Adrenal gland (tissue), 5 donors: Measurements from ENCODE around the gene POPDC2.

ENCODE experiments used
- POLR2A ChIP-seq, 2 donors: fragments of 450-650 bp; IDR thresholded peaks; one replicate each; pipeline ENCODE4 v1.6.1; 2017; ENCODE audit warnings: antibody characterized with exemption in 2 of 2, mild to moderate bottlenecking in 2 of 2, moderate library complexity in 1 of 2
- TF ChIP-seq, protein P1 (sequence below), 6 experiments: fragments of 450-650 bp in 4 of 6; fragments of 200-600 bp in 2 of 6; sonication (generic) in 1 of 6; IDR thresholded peaks; 1 replicate in 5 of 6; 2 replicates in 1 of 6; pipeline versions ENCODE4 v1.5.1 to v1.8.0; 2016 to 2021; ENCODE audit warnings: antibody characterized with exemption in 6 of 6, mild to moderate bottlenecking in 2 of 6, moderate library complexity in 1 of 6
- donor health status: DM: no; HTN: no; CAD: no.

DNA sequence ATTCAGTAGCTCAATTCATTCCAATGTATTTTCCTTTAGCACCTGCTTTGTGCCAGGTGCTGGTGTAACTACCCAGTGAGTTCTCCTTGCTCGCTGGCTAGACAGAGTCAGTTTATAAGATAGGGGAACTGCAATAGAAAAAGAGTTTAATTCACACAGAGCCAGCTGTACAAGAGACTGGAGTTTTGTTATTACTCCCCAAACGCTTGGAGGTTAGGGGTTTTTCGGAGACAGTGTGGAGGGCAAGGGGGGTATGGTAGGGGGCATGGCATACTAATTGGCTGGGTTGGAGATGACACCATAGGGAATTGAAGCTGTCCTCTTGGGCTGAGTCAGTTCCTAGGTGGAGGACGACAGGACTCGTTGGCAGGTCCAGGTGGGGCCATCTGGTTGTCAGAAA is 37.0 kb upstream of the POPDC2 start:
- TF ChIP-seq, protein P1, sequence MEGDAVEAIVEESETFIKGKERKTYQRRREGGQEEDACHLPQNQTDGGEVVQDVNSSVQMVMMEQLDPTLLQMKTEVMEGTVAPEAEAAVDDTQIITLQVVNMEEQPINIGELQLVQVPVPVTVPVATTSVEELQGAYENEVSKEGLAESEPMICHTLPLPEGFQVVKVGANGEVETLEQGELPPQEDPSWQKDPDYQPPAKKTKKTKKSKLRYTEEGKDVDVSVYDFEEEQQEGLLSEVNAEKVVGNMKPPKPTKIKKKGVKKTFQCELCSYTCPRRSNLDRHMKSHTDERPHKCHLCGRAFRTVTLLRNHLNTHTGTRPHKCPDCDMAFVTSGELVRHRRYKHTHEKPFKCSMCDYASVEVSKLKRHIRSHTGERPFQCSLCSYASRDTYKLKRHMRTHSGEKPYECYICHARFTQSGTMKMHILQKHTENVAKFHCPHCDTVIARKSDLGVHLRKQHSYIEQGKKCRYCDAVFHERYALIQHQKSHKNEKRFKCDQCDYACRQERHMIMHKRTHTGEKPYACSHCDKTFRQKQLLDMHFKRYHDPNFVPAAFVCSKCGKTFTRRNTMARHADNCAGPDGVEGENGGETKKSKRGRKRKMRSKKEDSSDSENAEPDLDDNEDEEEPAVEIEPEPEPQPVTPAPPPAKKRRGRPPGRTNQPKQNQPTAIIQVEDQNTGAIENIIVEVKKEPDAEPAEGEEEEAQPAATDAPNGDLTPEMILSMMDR (IDR thresholded peaks at IDR 0.05): no peak
- no peak for TF ChIP-seq POLR2A (IDR thresholded peaks at IDR 0.05)
